Natural killer cell (primary cell): ENCODE data around the gene OSCAR. TPM values are rescaled to one million over a fixed set of nuclear protein-coding genes. Genes with fewer than 3 reads are reported as not detected.
A peak's percentile ranks its signal among the peaks of the same experiment; 100 is the strongest.

Source experiments
- ATAC-seq, 3 donors: fragments of 150-1000 bp in 2 of 3; fragments of 200-7000 bp in 1 of 3; cut with Tn5 transposase; 1 replicate in 1 of 3; 2 replicates in 2 of 3; pipeline ENCODE4 v1.10.0; 2021; ENCODE audit warnings: mild to moderate bottlenecking in 2 of 3, moderate library complexity in 2 of 3
- DNase-seq, 2 donors: peaks; one replicate each; pipeline versions ENCODE4 v3.0.0 to v3.0.0-alpha.2; 2013 to 2021; ENCODE audit warnings: mixed read lengths in 1 of 2
- H3K27ac ChIP-seq: one replicate; pipeline ENCODE4 v1.5.1; 2013; ENCODE audit warnings: mild to moderate bottlenecking, low read length
- H3K27me3 ChIP-seq: one replicate; pipeline ENCODE4 v1.6.1; 2013; ENCODE audit warnings: low read length; ENCODE audit not compliant: control insufficient read depth, insufficient read depth
- H3K36me3 ChIP-seq: one replicate; pipeline ENCODE4 v1.6.1; 2013; ENCODE audit warnings: low read length; ENCODE audit not compliant: control insufficient read depth, insufficient read depth
- H3K4me1 ChIP-seq: one replicate; pipeline ENCODE4 v1.6.1; 2013; ENCODE audit warnings: low read length; ENCODE audit not compliant: control insufficient read depth, insufficient read depth
- H3K4me3 ChIP-seq: one replicate; pipeline ENCODE4 v1.5.1; 2013; ENCODE audit warnings: low read length
- H3K9me3 ChIP-seq: one replicate; pipeline ENCODE4 v1.6.1; 2013; ENCODE audit warnings: low read length; ENCODE audit not compliant: control insufficient read depth, insufficient read depth
- H3K27ac Mint-ChIP-seq, 2 donors: one replicate each; pipeline ENCODE4 v1.8.0; 2022; ENCODE audit warnings: mild to moderate bottlenecking in 2 of 2, mixed read lengths in 2 of 2, moderate library complexity in 1 of 2
- H3K27me3 Mint-ChIP-seq, 2 donors: one replicate each; pipeline ENCODE4 v1.8.0; 2022; ENCODE audit warnings: low read depth in 2 of 2, mixed read lengths in 2 of 2
- H3K36me3 Mint-ChIP-seq: one replicate; pipeline ENCODE4 v1.8.0; 2022; ENCODE audit warnings: mixed read lengths
- H3K4me1 Mint-ChIP-seq, 2 donors: one replicate each; pipeline ENCODE4 v1.8.0; 2022; ENCODE audit warnings: mixed read lengths in 2 of 2
- H3K4me3 Mint-ChIP-seq: one replicate; pipeline ENCODE4 v1.8.0; 2022; ENCODE audit warnings: mild to moderate bottlenecking, moderate library complexity, mixed read lengths
- H3K9me3 Mint-ChIP-seq, 2 donors: one replicate each; pipeline ENCODE4 v1.8.0; 2022; ENCODE audit warnings: mixed read lengths in 2 of 2
- CTCF ChIP-seq: fragments of 200-600 bp; IDR thresholded peaks from one replicate; pipeline ENCODE4 v1.8.0; 2022; ENCODE audit warnings: antibody characterized with exemption
- WGBS: methylation state at CpG from one replicate; pipeline ENCODE4 v1.1.7; 2013; ENCODE audit warnings: missing lambda C conversion rate; ENCODE audit not compliant: insufficient coverage; 5-methylcytosine and 5-hydroxymethylcytosine counted together
- intact Hi-C: fragments of 100-400 bp; cut with micrococcal nuclease; formaldehyde crosslinking; loops from one replicate; pipeline ENCODE4 v1.14.2; 2022
- total RNA-seq, 4 donors: library from RNA; stranded (reverse); fragments of 120-200 nt in 1 of 4; gene quantifications; one replicate each; pipeline versions ENCODE4 v1.2.3 to v1.2.4, GENCODE V29; 2013 to 2022

The OSCAR gene
- 1 to 10 TPM; 2.3 to 5.4 (median 4.4) TPM for total RNA-seq
- total RNA-seq (2013), result 2.4 TPM

GRCh38 chr19:54100561-54100960 is at the start of gene OSCAR:
TSS of gene OSCAR (minus strand) at chr19:54100803. CDS start at chr19:54100792, 11 bp downstream.
- H3K4me1 ChIP-seq, result peaks cover 28% of the 10 kb centered on the region
- Mint-ChIP-seq H3K36me3 (no peaks in the 10 kb centered on the region), H3K9me3 (no peaks in the 10 kb centered on the region), H3K4me3 (peak within 1 kb of the TSS; percentile 97), H3K27ac (peak within 1 kb of the TSS; percentile 39 to 80), H3K27me3 (peaks cover 0 to 6% of the 10 kb centered on the region in 2 donors), H3K4me1 (peaks cover 24 to 36% of the 10 kb centered on the region in 2 donors)
- 51% methylated on average over 5 of the region's 5 CpGs for WGBS
- H3K4me3 ChIP-seq, result no peak within 1 kb of the TSS
- DNase-seq (no peak), ATAC-seq (no peak)
- H3K9me3 ChIP-seq, result no peaks in the 10 kb centered on the region
- TF ChIP-seq CTCF, result no peak
- H3K36me3 ChIP-seq, result peaks cover 3% of the 10 kb centered on the region
- intact Hi-C loops, result no loop called here
- H3K27me3 ChIP-seq, result no peaks in the 10 kb centered on the region
- H3K27ac ChIP-seq, result no peak within 1 kb of the TSS

- H3K27me3 ChIP-seq, result no peaks in the 10 kb centered on the region
- intact Hi-C loops, result no loop called here
- Mint-ChIP-seq H3K4me1 (peaks cover 5 to 24% of the 10 kb centered on the region in 2 donors), H3K36me3 (peaks cover 7% of the 10 kb centered on the region), H3K4me3 (no peak overlapping the region), H3K27ac (no peak overlapping the region), H3K27me3 (no peaks in the 10 kb centered on the region), H3K9me3 (no peaks in the 10 kb centered on the region)
- H3K36me3 ChIP-seq, result peaks cover 87% of the 10 kb centered on the region
- no peak overlapping the region for H3K27ac ChIP-seq
- no peak for DNase-seq
- H3K9me3 ChIP-seq, result no peaks in the 10 kb centered on the region
- no peak overlapping the region for H3K4me3 ChIP-seq
- ATAC-seq, result no peak
- TF ChIP-seq CTCF, result no peak
- WGBS, result 86% methylated on average over 12 of the region's 12 CpGs
- no peaks in the 10 kb centered on the region for H3K4me1 ChIP-seq
Measured at GRCh38 chr19:54149021-54149812, 48.6 kb upstream of the OSCAR start.

- whole genome bisulfite sequencing, result 96% methylated on average over 19 of the region's 19 CpGs
Measured at GRCh38 chr19:54148158-54148557, 47.6 kb upstream of the OSCAR start.

More at GRCh38 chr19:54148158-54148557, 47.6 kb upstream of the OSCAR start:
- peaks cover 5 to 28% of the 10 kb centered on the region in 2 donors for H3K4me1 Mint-ChIP-seq
- Histone ChIP-seq H3K27ac (no peak overlapping the region), H3K27me3 (no peaks in the 10 kb centered on the region), H3K4me3 (no peak overlapping the region), H3K9me3 (no peaks in the 10 kb centered on the region), H3K4me1 (no peaks in the 10 kb centered on the region), H3K36me3 (peaks cover 87% of the 10 kb centered on the region)
- DNase-seq (no peak), ATAC-seq (no peak)
- no peak for TF ChIP-seq CTCF
- H3K27me3 Mint-ChIP-seq, result no peaks in the 10 kb centered on the region
- H3K36me3 Mint-ChIP-seq, result peaks cover 7% of the 10 kb centered on the region
- no peak overlapping the region for H3K4me3 Mint-ChIP-seq
- H3K9me3 Mint-ChIP-seq, result no peaks in the 10 kb centered on the region
- intact Hi-C loops, result no loop called here
- no peak overlapping the region for H3K27ac Mint-ChIP-seq
